Limb (tissue), 2 donors: ENCODE results near the gene DPT.
"Not testable (repeated sequence)": the region's sequence is repeated elsewhere in the genome, so short reads cannot be mapped to it uniquely, and the experiment has no call there.

Source experiments
- DNase-seq, 2 donors: peaks; one replicate each; pipeline ENCODE4 v3.0.0-alpha.2; 2016; ENCODE audit errors: extremely low spot score in 2 of 2

Gene DPT

DNA sequence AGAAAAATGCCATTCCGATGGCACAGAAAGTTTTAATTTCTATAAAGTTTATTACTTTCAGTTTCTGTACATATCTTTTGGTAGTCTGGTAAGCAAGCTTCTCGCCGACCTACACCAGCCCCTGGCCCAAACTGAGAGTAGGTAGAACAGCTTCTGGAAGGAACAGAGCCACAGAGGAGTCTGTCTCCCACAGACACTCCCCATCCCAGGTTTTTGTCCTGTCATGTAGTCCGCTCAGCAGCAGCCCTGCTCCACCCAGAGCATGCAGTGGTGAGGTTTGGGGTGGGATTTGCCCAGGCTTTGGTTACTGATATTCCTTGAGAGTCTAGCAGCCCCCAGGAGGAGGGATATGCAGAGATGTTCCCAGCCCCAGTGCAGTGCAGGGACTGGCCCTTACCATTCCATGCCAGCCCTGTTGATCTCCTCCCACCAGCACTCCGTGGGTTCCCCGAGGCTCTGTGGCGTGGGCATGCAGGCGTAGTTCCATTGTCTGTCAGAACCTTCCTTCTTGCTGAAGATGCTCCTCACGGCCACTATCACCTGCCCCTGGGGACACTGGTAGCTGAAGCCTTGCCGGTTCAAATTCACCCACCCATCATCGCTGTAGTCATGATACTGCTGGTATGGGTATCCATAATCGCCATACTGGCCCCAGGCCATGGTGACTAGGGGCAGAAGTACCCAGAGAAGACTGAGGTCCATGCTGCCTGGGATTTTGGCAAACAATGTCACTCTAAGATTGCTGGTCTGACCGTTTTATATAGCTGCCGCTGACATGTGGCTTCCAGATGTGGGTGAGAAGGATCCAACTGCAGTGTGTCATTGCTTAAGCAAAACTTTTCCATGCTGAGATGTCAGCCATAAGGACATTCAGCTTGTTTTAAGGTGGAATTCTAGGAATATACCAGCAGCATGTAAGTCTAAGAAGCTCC is at the start of gene DPT:
Gene DPT (minus strand): TSS at position 734 of the 932 bp plus-strand sequence. CDS start 32 bp downstream, at position 702.
- DNase-seq = peak; percentile 50 to 74

DNA sequence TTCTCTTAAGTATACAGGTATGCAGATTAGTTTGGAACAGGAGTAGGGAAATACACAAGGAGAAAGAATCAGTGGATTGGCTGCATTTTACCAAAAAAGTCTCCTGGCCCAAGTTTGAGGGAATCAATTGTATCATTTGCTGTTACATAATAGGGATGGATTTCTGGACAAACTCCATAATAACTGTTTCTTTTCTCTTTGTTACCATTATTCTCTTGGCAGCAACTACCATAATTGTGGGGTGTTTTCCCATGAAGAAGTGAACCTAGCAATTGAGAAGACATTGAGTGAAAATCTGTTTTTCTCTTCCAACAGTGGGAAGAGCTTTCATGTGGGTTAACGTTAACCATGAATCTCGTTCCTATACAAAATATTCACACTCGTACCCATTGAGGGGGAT is 46.4 kb upstream of the DPT start:
- DNase-seq = no peak

DNA sequence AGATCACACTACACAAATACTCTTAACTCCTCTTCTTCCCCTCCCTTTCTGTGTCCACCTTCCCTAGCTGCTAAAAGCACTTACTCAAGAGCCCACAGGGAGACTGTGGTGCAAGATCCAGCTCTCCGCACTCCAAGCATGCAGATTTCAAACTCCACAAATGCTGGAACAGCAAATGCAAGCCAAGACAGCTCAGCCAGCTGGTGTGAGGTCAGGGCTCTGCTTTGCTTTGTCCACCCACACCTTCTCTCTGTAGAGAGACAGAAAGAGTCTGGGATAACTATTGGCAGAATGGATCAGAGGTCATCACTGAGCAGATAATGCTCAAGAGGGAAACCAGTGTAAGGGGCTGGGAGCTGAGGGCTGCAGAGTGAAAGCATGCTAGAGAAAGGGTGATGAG is 45.2 kb upstream of the DPT start:
- no peak for DNase-seq

DNA sequence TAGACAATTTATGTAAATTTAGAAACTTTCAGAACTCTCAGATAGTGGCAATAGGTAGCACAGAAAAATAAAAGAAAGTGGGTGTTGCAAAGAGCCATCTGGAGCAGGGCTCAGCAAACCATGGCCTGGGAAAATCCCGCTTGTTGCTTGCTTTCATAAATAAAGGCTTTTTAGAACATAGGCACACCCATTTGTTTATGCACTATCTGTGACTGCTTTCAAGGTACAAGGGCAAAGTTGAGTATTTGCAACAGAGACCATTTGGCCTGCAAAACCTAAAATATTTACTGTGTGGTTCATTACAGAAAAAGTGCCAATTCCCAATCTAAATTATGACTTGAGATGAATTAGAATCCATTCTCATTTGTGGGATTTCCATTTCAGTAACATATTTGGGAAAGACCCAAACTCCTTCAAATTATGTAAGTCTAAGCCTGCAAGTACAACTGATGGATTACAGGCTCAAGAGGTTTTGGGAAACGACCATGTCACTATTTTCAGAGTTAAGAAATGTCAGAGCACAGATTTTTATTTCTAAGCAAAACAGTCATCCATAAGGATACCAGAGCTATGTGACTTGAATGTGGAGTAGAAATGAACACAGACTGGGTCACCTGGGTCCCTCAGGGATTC is 43.5 kb upstream of the DPT start:
- DNase-seq = no peak

DNA sequence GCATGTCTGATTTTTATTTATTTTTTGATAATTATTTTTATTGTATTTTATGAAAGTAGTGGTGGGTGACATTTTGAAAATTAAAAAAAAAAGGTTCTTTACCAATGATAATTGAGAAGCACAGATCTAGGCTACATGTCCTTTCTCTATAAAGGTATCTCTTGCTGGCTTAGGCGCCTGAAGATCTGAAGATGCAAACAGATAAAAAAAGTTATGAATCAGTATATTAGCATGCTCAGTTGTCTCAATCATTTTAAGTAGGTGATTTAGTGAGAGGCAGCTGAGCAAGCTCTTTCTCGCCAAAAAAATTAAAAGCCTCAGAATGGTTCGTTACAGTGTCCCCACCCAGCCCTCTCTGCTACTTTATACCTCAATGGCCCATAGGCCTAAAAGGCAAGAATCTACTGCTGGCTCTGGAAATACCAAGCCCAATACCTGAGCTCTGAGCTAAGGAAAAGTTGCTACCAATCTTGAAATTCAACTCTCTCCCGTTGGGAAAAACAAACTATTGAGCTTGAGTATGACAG is 42.2 kb upstream of the DPT start:
- no peak for DNase-seq

DNA sequence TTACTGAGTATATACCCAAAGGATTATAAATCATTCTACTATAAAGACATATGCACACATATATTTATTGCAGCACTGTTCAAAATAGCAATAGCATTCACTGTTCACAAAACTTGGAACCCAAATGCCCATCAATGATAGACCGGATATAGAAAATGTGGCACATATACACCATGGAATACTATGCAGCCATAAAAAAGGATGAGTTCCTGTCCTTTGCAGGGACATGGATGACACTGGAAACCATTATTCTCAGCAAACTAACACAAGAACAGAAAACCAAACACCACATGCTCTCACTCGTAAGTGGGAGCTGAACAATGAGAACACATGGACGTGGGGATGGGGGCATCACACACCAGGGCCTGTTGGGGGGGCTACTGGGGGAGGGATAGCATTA is 40.9 kb upstream of the DPT start:
- DNase-seq = not testable (repeated sequence)

DNA sequence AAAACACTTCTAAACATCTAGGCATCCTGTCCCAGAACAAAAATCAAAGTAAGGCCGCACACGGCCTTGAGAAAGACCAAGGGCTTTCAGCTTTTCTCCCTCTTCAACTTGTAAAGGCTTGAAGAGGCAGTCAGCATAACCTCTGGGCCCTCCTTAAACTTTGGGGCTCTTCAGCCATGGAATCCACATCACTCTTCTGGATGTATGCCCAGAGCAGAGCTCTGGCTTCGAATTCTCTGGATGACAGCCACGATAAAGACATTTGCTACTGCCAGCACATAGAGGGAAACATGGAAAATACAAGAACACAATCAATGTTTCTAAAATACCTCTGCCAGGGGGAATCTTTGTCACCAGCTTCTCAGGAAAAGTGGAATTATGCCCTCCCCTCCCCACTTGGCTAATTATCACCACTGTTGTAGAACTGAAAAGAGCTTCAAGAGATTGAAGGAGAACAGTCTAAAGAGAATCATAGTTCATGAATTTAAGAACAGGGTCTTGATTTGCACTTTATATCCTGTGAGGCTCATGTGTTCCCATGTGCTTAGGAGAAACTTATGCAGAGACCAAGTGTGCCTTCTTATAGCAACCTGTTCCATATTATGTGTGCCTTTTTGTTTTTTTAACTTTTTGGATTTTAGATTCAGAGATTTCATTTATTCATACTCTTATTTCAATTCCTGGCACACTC is 39.0 kb upstream of the DPT start:
- DNase-seq = peak; percentile 50 to 88

DNA sequence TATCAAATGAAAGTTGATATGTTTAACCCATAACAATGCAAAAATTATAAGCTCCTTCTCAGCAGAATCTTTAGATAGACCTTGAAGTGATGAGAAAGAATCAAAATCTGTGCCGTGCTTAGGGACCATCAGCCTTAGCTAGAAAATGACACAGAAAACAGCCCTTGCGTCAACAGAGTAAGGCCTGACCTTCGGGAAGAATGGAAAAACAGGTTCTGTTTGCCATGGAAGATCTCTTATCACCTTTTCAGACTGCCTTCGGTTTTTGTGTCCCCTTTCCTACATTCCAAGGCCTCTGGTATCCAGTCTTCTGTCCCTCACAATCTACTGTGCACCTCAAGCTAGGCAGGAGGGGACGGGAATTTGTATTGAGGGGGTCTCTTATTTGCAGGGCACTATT is 37.6 kb upstream of the DPT start:
- DNase-seq = no peak

DNA sequence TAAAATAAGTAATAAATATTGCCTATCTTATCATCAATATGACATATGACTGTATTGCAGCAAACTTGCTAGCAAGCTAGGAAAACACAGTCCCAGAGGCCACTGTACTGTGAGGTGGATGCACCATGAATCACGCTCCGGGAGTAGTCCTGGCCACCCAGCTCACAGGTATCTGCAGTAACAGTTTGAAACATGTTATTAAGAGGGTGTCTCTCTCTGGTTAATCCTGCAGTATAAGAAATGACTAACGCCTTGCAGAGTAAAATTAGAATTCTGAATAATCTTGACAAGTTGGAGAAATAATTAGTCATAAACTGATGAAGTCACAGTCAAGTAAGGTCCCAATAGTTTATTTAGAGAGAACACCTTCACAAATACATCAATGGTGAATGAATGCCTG is 34.0 kb upstream of the DPT start:
- no peak for DNase-seq

DNA sequence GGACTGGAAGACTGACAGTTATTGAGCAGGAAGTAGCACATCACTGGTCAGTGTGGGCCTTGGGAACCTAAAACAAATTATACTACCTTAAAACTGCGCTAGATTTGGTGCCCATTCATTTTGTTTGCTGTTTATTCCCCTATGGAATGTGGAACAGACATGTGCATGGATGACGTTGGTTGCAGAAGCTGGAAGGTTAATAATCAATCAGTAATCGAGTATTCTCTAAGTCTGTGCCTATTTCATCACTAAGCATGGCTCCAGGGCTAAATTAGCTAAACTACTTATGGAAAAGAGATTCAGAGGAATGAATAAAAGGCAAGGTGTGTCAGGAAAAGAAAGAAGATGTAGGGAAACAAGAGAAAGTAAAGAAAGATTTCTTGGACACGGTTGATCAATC is 33.5 kb upstream of the DPT start:
- DNase-seq = no peak

DNA sequence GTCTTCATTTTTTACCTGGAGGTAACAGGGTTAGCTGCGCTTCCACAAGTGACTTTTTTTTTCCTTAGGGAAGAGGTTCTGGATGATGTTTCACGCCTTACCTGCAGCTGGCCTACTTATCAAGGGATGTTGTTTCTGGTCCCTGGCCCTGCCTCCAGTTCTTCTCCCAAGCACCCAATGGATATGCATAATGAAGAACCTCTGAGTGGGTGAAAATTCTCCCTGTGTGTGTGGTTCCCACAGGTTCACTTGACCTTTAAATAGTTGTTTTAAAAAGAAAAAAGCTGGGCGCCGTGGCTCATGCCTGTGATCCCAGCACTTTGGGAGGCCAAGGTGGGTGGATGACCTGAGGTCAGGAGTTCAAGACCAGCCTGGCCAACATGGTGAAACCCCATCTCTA is 31.8 kb upstream of the DPT start:
- DNase-seq = no peak

DNA sequence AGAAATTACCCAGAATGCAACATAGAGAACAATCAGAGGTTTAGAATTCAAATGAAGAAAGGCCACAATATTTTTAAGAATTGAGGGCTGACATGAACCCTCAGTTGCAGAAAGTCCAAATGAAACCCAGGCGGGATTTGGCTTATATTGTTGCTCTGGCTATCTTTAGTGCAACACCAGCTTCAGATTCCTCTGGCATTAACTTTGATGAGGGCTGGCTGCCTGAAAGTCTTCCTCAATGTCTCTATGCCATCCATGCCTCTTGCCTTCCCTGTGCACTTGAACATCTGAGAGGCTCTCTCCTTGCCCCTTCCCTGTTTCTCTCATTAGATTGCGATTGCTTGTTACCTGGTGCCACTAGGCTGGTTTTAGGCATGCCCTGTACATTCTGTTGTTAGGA is 31.2 kb upstream of the DPT start:
- no peak for DNase-seq

DNA sequence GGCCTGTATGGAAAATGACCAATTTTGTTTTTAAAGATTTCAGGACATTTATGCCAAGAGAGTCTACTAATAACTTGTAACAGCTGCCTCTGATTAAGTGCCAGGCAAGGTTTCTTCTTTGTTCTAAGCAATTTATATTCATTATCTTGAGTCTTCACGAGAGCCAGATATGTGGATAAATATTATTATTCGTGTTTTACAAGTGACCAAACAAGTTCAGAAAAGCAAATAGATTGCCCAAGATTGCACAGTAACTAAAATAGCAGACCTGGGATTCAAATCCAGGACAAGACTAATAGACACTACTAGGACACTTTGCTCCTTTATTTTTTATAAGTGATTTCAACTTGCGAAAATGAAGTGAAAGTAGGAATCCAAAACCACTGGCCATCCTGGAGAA is 30.1 kb upstream of the DPT start:
- DNase-seq = no peak

DNA sequence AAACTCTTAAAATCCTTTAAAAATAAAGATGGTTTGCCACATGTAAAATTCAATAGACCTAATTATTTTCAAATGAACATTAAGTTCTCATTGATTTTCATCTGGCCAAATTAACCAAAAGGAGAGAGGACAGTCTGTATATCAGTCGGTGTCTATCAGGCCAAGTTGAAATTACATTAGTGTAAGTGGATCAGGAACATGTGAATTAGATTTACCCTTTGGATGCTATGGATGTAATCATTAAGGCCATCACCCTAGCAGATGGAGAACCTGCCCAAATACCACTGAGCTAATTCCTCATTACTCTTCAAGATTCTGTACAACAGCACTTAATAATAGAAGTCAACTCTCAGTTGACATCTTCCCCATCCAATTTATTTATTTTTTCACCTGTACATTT is 29.5 kb upstream of the DPT start:
- no peak for DNase-seq

DNA sequence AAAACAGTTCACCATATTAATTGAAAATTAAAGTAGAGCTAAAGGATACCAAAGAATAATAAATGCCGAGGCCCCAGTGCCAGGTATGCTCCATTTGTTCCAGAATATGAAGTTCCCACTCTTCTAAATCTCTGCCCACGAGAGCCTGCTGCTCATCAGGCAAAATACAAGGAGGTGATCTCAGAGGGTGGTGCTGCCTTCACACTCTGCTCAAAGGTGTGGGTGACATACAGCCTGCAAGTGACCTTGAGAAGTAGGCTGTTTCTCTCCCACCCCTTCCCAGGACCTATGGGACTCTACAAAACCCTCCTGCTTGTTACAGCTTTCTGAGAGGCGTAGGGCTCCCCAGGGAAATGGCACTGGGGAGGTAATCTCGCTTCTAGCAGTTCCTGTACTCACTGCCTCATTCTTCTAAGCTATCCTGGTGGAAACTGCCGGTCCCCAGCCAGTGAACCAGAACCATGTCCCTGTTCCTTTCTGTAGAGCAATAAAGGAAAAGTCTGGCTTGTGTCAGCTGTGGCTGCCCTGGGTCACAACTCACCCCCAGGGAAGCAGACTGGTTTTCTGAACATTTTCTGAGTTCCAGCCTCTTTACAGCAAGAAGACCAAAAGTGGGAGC is 26.9 kb upstream of the DPT start:
- no peak for DNase-seq

DNA sequence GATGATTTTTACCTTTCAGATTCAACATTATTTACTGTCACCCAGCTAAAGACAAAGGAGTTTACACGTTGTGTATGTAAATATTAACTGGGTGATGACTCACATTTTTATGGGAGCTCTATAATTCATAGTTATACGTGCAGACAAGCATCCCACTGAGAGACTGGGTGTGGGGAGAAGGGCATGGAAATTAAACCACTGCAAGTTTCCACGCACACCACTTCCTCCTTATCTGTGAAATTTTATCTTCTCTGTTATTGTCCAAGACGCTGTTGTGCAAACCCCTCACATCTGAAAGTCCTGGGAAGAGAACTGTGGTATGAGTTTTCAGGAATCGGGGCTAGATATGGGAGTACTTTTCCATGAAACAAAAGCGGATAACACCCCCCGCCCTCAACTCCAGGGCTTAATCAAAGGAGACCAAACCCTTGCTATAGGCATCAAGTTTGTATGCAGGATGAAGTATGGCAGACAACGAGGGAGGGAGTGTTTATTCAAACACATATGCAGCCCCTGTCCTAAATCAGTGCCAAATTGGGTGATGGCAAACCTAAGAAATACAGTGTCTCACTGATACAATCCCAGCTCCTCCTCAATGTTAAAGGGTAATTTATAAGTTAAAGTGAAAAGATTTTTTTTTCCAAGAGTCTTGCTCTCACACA is 23.3 kb upstream of the DPT start:
- DNase-seq = no peak

DNA sequence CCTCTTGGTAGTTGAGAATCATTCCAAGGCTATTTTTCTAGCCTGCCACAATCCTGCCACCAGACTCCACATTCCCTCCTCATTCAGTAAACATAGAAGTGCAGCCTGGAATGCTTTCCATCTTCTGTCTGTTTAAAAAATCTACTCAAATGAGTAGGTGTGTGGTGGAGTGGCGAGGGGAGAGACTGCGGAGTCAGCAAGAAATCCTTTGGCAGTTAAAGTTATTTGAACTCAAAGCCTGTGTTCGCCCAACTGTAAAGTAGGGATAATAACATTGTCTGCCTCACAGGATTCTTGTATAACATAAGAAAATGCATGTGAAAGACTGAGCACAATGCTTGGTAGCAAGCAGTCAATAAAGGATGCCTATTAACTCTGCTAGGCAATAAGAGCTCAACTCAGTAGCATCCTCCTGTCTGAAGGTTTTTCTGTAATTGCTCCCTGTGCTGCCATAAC is 22.2 kb upstream of the DPT start:
- DNase-seq = peak in 1 of 2 donors; percentile 40

DNA sequence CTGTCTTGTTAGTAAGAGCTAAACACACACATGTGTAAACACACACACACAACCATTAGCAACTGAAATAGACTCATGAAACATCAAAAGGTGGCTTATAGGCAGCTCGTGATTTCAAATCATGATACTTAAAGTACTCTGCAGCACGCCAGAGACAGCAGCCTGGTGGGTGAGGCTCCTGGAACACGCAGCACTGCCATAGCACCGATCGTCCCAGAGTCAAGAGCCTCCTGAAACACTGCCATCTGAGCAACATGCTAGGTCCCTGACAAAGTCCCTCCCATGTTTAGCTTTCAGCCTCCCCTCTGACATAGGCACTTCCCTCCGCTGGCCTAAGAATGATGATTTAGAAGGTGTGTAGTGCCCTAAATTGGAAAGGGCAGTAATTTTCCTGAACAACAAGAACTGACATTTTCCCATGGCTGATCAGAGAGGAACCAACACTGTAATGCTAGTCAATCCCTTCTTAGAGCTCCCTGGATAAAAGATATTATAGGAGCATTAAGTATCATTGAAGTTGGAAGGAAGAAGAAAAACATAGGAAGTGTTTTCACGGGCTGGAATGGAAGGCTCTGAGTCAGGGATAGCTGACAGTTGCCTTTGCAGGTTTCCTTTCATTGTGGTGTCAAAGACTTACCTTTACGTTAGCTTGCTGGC is 14.1 kb upstream of the DPT start:
- DNase-seq = no peak

DNA sequence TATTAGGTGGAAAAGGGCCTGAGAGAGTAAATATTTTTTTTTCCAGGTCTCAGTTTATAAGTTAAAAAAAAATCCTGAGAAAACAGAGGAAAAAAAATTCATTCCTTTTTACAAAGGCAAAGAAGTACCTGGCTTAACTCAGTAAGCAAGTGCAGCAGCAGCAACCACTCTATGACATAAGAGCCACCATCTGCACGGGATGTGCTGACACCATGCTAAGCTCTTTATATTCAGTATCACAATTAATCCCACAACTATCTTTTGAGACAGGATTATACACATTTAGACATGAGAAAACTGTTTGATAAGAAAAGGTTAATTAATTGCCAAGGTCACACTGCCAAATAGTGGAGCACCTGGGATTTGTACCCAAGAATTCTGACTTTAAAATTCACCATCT is 13.4 kb upstream of the DPT start:
- no peak for DNase-seq

DNA sequence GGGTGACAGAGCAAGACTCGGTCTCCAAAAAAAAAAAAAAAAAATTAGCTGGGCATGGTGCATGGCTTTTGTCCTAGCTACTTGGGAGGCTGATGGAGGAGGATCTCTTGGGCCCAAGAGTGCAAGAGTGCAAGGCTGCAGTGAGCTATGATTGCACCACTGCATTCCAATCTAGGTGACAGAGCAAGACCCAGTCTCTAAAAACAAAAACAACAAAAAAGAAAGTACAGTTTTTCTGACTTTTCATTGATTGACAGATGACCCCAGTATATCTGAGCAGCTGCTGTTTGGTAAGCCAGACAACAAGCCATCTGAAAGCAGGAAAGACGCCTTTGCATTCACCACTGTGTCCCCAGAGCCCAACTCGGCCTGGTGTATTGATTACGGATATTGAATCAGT is 10.9 kb upstream of the DPT start:
- DNase-seq = no peak

DNA sequence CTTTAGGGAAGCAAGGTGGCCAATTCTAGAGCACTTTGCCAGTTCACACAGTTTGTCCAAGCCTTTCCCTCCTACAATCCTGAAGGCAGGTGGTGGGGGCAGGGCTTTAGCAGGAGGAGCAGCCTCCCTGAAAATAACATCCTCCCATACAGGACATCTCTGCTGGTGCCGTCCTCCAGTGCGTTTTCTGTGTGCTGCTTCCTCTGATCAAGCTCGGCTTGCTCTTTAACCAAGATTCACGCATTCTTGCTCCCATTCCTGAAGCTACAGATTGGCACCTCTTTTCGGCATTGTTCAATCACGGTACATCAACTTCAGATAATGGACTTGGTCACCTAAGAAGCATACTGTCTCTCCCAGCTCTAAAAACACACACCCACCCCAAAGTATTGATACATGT is 7.5 kb upstream of the DPT start:
- no peak for DNase-seq
